GM12891 (cell line): ENCODE measurements around the gene OR9A2.

ENCODE experiments used
- PAX5 ChIP-seq: IDR thresholded peaks from 2 replicates; pipeline ENCODE4 v1.6.1; 2011; ENCODE audit warnings: low read length, moderate library complexity, mild to moderate bottlenecking; ENCODE audit not compliant: insufficient read depth, severe bottlenecking
- POLR2A ChIP-seq: IDR thresholded peaks from 2 replicates; pipeline ENCODE4 v1.6.1; 2011; ENCODE audit warnings: low read depth, low read length, control low read depth
- POLR2AphosphoS5 ChIP-seq: IDR thresholded peaks from 2 replicates; pipeline ENCODE4 v1.6.1; 2011; ENCODE audit warnings: low read depth, low read length, control low read depth
- POU2F2 ChIP-seq: IDR thresholded peaks from 2 replicates; pipeline ENCODE4 v1.6.1; 2011; ENCODE audit warnings: low read depth, mild to moderate bottlenecking, control low read depth, low read length, moderate library complexity
- SPI1 ChIP-seq: IDR thresholded peaks from 2 replicates; pipeline ENCODE4 v1.6.1; 2011; ENCODE audit warnings: low read depth, low read length, control low read depth
- TAF1 ChIP-seq: IDR thresholded peaks from 2 replicates; pipeline ENCODE4 v1.6.1; 2011; ENCODE audit warnings: low read depth, low read length, control low read depth

GRCh38 chr7:143042159-143042789 lies 15.3 kb upstream of the OR9A2 start:
- TF ChIP-seq POLR2A (no peak), SPI1 (no peak), POLR2AphosphoS5 (no peak), TAF1 (no peak), PAX5 (no peak), POU2F2 (no peak)
